Lung (tissue), 12 donors: Measurements from ENCODE around the gene TRIM71. TPM values are rescaled to one million over a fixed set of nuclear protein-coding genes. Genes with fewer than 3 reads are reported as not detected.
"Not testable (repeated sequence)": the region's sequence is repeated elsewhere in the genome, so short reads cannot be mapped to it uniquely, and the experiment has no call there.

Source experiments
- ATAC-seq: fragments of 200-7000 bp; cut with Tn5 transposase; one replicate; pipeline ENCODE4 v1.9.1; 2020; ENCODE audit warnings: moderate number of reproducible peaks; ENCODE audit not compliant: insufficient read depth, low FRiP score
- DNase-seq, 3 donors: peaks; one replicate each; pipeline ENCODE4 v3.0.0-alpha.2; 2013 to 2017
- H3K27ac ChIP-seq, 2 donors: one replicate each; pipeline ENCODE4 v1.5.1; 2013; ENCODE audit warnings: mild to moderate bottlenecking in 2 of 2, moderate library complexity in 2 of 2, control low read depth in 1 of 2, inconsistent platforms in 1 of 2, low read depth in 1 of 2, low read length in 1 of 2
- H3K27me3 ChIP-seq, 3 donors: one replicate each; pipeline ENCODE4 v1.5.1; 2013; ENCODE audit warnings: low read length in 2 of 3; ENCODE audit not compliant: control insufficient read depth in 3 of 3, insufficient read depth in 3 of 3
- H3K36me3 ChIP-seq, 4 donors: one replicate each; pipeline ENCODE4 v1.5.1; 2013; ENCODE audit warnings: low read length in 4 of 4, mild to moderate bottlenecking in 1 of 4, moderate library complexity in 1 of 4; ENCODE audit not compliant: control insufficient read depth in 4 of 4, insufficient read depth in 4 of 4
- H3K4me1 ChIP-seq, 5 donors: one replicate each; pipeline ENCODE4 v1.5.1; 2013; ENCODE audit warnings: low read length in 5 of 5, mild to moderate bottlenecking in 2 of 5, moderate library complexity in 1 of 5; ENCODE audit not compliant: control insufficient read depth in 5 of 5, insufficient read depth in 5 of 5
- H3K4me3 ChIP-seq: one replicate; pipeline ENCODE4 v1.5.1; 2013; ENCODE audit warnings: mild to moderate bottlenecking, control low read depth, moderate library complexity
- H3K9ac ChIP-seq, 2 donors: one replicate each; pipeline ENCODE4 v1.5.1; 2013; ENCODE audit warnings: low read length in 2 of 2, control low read depth in 1 of 2; ENCODE audit not compliant: insufficient read depth in 1 of 2
- H3K9me3 ChIP-seq, 4 donors: one replicate each; pipeline ENCODE4 v1.5.1; 2013; ENCODE audit warnings: low read length in 3 of 4, mild to moderate bottlenecking in 1 of 4, moderate library complexity in 1 of 4; ENCODE audit not compliant: control insufficient read depth in 4 of 4, insufficient read depth in 3 of 4
- WGBS, 2 donors: extraction: QIAGEN DNeasy Blood & Tissue Kit; methylation state at CpG; one replicate each; pipeline ENCODE4 v1.1.7; 2013; 5-methylcytosine and 5-hydroxymethylcytosine counted together
- polyA plus RNA-seq, 2 donors: library from polyadenylated mRNA; stranded (reverse); fragments of 200-250 nt; gene quantifications; one replicate each; pipeline ENCODE4 v1.2.1, GENCODE V29; 2013
- total RNA-seq, 2 donors: library from RNA; depleted of rRNA in 1 of 2; stranded (reverse); fragments of >200 nt in 1 of 2; gene quantifications; one replicate each; pipeline ENCODE4 v1.2.1, GENCODE V29; 2014 to 2021
- TF ChIP-seq, protein P1 (sequence below): IDR thresholded peaks from 2 replicates; pipeline ENCODE4 v1.5.1; 2012; ENCODE audit warnings: mild to moderate bottlenecking; ENCODE audit errors: control extremely low read depth, extremely low read depth
- donor health status: control.
- donor health status: control.
- donor health status: Bipolar disorder and iron deficiency.
- donor health status: healthy.
- donor health status: DM: yes; HTN: yes; CAD: no.

The TRIM71 gene
- total and polyA plus RNA-seq, 4 donors: 0.45 to 9.9 (median 2.0) TPM

DNA sequence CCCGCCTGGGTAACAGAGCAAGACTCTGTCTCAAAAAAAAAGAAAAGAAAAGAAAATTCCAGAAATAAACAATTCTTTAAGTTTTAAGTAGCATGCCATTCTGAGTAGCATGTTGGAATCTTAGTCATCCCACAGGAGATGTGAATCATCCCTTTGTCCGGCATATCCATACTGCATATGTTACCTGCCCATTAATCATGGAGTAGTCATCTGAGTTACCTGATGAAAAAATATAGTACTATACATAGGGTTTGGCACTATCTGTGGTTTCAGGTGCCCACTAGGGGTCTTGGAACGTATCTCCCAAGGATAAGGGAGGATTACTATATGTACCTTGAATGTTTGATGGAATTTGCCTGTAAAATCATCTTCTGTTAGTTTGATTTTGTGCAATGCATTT is 127.3 kb downstream of the TRIM71 start:
- H3K36me3 ChIP-seq: no peaks in the 10 kb centered on the region
- ATAC-seq (no peak), DNase-seq (no peak)
- H3K9me3 ChIP-seq: no peaks in the 10 kb centered on the region
- WGBS, 2 donors: 84 to 91% methylated on average over 3 of the region's 3 CpGs
- TF ChIP-seq, protein P1, sequence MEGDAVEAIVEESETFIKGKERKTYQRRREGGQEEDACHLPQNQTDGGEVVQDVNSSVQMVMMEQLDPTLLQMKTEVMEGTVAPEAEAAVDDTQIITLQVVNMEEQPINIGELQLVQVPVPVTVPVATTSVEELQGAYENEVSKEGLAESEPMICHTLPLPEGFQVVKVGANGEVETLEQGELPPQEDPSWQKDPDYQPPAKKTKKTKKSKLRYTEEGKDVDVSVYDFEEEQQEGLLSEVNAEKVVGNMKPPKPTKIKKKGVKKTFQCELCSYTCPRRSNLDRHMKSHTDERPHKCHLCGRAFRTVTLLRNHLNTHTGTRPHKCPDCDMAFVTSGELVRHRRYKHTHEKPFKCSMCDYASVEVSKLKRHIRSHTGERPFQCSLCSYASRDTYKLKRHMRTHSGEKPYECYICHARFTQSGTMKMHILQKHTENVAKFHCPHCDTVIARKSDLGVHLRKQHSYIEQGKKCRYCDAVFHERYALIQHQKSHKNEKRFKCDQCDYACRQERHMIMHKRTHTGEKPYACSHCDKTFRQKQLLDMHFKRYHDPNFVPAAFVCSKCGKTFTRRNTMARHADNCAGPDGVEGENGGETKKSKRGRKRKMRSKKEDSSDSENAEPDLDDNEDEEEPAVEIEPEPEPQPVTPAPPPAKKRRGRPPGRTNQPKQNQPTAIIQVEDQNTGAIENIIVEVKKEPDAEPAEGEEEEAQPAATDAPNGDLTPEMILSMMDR: no peak
- no peak overlapping the region for H3K9ac ChIP-seq
- no peak overlapping the region for H3K27ac ChIP-seq
- H3K27me3 ChIP-seq: no peaks in the 10 kb centered on the region
- H3K4me1 ChIP-seq: no peaks in the 10 kb centered on the region
- H3K4me3 ChIP-seq: no peak overlapping the region

GRCh38 chr3:32945598-32945997 is 127.8 kb downstream of the TRIM71 start:
- H3K9me3 ChIP-seq, H3K27ac ChIP-seq, ATAC-seq, H3K4me3 ChIP-seq, H3K36me3 ChIP-seq, H3K4me1 ChIP-seq, H3K27me3 ChIP-seq, H3K9ac ChIP-seq, DNase-seq: not testable (repeated sequence)
- 94% methylated on average over 12 of the region's 12 CpGs for WGBS, 2 donors

DNA sequence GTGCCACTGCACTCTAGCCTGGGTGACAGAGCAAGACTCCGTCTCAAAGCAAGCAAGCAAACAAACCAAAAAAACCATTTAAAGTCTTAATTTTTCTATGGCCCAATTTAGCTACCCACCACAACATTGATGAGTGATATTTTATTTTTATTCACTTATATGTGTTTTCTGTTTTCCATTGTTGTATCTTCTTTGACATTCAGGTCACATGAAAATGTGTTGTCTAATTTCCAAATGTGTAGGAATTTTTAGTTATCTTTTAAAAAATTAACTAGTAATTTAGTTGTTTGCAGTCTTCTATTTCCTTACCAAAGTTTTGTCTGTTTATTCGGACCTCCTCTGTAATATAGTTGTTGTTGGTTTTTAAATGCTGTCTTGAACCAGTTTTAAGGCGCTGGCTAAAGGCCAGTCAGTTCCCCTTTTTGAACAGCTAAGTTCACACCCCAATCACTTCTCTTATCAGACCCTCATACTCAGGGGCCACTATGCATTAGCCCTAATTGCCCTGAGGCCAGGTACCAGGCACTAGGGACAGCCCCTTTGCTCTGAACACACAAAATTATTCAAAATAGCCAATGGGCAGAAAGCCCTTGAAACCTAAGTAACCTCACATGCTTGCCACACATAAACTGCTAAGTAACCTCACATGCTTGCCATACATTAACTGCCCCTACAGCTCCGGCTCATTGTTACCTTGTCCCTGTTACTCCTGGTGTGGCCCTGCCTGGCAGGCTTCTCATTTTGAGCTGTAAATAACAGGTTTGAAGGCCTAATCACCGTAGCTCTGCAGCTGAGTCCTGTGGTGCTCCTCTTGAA is 129.4 kb downstream of the TRIM71 start:
- Histone ChIP-seq H3K9ac (no peak overlapping the region), H3K4me3 (no peak overlapping the region), H3K9me3 (no peaks in the 10 kb centered on the region), H3K27ac (no peak overlapping the region), H3K4me1 (peaks cover 0 to 4% (median 0%) of the 10 kb centered on the region in 5 donors), H3K27me3 (no peaks in the 10 kb centered on the region), H3K36me3 (no peaks in the 10 kb centered on the region)
- DNase-seq (no peak), ATAC-seq (no peak)
- WGBS, 2 donors: 71 to 74% methylated on average over 5 of the region's 5 CpGs
- TF ChIP-seq, protein P1: no peak

Other genes with a start within 250 kb of the TRIM71 start
- gene DYNC1LI1, start 247.1 kb upstream of the TRIM71 start, total RNA-seq: 10 to 100 TPM; 37.6 to 50.7 TPM
- gene DYNC1LI1, start 247.1 kb upstream of the TRIM71 start, polyA plus RNA-seq: 10 to 100 TPM; 18.3 to 29.5 TPM
- 10 to 100 TPM; 29.9 to 57.5 TPM for gene CNOT10, start 132.8 kb upstream of the TRIM71 start, total RNA-seq
- 10 to 100 TPM; 14.1 to 14.4 TPM for gene CNOT10, start 132.8 kb upstream of the TRIM71 start, polyA plus RNA-seq
- gene CCR4, start 133.6 kb downstream of the TRIM71 start, total RNA-seq: 1 to 10 TPM in 1 of 2 donors, under 1 TPM in 1; 0.71 to 2.9 TPM
- 1 to 10 TPM in 1 of 2 donors, under 1 TPM in 1; 0.04 to 1.0 TPM for gene CCR4, start 133.6 kb downstream of the TRIM71 start, polyA plus RNA-seq